ENCODE measurements around the gene SPRED1.

The SPRED1 gene

GRCh38 chr15:38281031-38281430 lies 28.4 kb downstream of the SPRED1 start:
- DNase-seq (ENCODE audit: low read depth in 1 of 2, low spot score in 1 of 2), result no peak

DNA sequence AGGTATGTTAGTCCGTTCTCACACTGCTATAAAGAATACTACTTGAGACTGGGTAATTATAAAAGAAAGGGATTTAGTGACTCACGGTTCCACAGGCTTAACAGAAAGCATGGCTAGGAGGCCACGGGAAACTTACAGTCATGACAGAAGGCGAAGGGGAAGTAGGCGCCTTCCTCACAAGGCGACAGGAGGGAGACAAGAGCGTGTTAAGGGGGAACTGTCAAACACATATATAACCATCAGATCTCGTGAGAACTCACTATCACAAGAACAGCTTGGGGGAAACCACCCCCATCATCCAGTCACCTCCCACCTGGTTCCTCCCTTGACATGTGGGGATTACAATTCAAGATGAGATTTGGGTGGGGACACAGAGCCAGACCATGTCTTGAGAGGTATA lies 30.4 kb downstream of the SPRED1 start:
- no peak for DNase-seq (ENCODE audit: low read depth in 1 of 2, low spot score in 1 of 2)

DNA sequence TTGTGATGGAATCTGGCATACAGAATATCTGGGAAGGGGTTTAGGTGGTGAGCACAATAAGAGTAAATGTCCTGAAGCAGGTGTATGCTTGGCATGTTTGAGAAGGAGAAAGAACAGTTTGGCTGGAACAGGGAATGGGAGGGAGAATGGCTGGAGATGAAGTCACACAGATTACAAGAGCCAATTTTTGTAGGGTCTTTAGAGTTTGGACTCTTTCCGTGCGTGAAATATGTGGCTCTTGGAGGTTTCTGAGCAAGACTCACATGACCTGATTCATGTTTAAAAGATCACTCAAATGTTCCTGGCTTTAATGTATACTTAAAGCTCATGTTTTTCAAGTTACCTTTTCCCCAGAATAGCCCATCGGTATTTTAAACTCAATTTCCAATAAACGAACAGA lies 32.8 kb downstream of the SPRED1 start:
- no peak for DNase-seq (ENCODE audit: low read depth in 1 of 2, low spot score in 1 of 2)

- DNase-seq (ENCODE audit: low read depth in 1 of 2, low spot score in 1 of 2), result no peak
Measured at GRCh38 chr15:38294126-38294525, 41.5 kb downstream of the SPRED1 start.

DNA sequence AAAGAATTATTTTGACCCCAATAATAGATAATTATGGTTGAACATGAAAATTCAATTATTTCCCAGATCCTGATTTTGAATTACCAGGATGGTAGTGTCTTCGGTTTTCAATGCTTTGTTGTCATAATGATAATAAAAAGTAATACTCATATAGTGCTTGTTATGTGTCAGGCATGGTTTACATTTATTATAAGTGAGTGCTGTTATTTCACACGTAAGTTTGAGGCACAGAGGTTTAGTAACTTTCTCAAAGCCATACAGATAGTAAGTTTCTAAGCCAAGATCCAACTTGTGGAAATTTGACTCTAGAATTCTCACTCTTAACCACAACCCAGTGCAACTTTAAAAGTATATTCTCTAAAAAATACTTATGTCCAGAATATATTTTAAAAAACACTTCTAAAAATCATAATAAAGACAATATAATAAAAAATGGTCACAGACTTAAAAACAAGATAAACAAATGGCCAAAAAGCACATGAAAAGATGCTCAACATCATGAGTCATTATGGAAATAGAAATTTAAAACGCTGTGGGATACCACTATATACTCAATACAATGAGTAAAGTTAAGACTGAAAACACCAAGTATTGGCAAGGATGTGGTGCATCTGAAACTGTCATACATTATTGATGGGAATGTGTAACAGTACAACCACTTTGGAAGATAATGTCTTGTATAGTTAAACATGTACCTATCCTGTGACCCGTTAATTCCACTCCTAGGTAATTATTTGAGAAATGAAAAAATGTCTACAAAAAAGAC lies 45.2 kb downstream of the SPRED1 start:
- no peak for DNase-seq (ENCODE audit: low read depth in 1 of 2, low spot score in 1 of 2)

- DNase-seq (ENCODE audit: low read depth in 1 of 2, low spot score in 1 of 2), result no peak
Measured at GRCh38 chr15:38299216-38299615, 46.6 kb downstream of the SPRED1 start.

DNA sequence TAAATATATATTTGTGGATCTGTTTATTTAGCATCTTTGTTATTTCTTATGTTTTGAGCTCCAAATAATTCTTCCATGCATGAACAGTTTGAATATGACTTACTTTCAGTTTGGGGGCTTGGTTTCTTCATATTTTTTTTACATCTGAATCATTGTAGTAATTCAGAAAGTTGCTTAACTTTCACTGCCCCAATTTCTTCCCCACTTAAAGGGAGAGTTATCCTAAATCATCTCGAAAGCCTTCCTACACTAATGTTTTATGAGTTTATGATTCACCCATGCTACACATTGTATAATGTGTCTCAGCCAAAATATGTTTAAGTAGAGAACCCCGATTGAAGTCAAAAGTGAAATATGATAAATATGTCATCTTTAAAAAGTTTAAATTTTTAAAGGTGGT lies 47.8 kb downstream of the SPRED1 start:
- no peak for DNase-seq (ENCODE audit: low read depth in 1 of 2, low spot score in 1 of 2)

DNA sequence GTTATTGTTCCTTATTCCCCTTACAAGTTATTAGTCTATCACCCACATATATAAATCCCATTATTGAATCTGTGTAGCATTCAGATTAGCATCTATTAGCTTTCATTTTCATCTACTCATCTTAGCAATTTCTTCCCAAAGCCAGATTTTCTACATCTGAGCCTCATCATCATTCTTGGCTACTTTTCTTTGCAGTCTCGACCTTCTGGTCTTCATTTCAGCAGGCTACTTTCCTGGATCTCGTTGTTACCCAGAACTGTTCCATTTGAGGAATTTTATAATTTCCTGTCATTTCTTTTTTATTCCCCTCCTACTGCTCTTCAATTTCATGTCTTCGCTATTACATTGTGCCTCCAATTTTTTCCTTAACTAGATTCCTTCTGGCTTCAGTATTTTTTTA lies 51.8 kb downstream of the SPRED1 start:
- no peak for DNase-seq (ENCODE audit: low read depth in 1 of 2, low spot score in 1 of 2)

GRCh38 chr15:38307251-38307650 lies 54.6 kb downstream of the SPRED1 start:
- no peak for DNase-seq (ENCODE audit: low read depth in 1 of 2, low spot score in 1 of 2)

DNA sequence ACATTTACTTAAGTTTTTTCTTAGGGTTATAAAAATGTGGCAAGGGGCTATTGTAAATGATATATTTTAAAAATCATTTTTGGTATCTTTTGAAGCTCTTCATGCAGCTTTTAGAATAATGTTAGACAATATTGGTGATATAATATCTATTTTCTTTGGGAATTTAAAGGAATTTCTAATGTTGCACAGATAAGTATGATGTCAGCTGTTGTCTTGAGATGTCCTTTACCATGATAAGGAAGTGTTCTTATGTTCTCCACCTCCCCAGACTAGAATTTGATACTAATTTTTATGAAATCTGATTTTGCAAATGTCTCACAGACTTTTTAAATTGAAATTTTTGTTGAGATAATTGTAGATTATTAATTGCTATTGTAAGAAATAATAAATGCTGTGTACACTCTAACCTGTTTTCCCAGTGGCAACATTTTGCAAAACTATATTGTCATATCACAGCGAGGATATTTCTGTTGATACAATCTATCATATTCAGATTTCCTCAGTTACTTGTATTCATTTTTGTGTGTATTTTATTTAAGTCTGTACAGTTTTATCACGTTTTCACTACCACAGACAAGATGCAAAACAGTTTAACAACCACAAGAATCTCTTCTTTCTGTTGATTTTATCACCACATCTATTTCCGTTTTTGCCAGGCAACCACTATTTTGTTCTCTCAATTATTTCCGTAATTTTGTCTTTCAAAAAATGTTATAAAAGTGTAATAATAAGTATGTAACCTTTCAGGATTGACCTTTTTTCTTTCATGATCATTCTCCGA lies 55.4 kb downstream of the SPRED1 start:
- DNase-seq (ENCODE audit: low read depth in 1 of 2, low spot score in 1 of 2), result no peak

DNA sequence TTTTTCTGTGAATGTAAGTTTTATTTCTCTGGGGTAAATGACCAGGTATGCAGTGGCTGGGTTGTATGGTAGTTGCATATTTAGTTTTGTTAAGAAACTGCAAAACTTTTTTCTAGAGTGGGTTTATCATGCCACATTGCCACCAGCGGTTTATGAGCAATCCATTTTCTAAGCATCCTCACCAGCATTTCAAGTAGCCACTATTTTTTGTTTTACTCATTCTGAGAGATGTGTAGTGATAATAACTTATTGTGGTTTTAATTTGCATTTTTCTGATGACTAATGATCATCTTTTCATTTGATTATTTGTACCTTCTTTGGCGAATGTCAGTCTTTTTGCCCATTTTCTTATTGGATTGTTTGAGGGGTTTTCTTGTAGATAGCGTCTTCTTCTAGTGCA lies 56.2 kb downstream of the SPRED1 start:
- no peak for DNase-seq (ENCODE audit: low read depth in 1 of 2, low spot score in 1 of 2)

DNA sequence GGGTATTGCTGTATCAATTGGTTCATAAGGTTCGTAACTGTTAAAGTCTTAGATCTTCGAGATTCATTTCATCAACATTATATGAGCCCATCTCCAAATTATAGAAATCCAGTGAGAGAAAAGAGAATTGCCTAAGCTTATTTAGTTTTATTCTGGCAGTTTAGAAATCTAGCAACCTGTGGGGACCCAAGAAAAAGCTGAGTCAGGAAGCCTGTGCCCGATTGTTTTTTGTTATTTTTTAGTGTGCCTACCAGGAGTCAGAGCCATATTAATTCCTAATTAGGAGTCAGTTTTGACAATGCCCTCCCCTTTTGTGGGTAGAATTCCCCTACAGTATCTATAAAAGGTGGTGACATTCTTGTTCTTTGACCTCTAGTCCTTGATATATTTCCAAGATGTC lies 59.6 kb downstream of the SPRED1 start:
- no peak for DNase-seq (ENCODE audit: low read depth in 1 of 2, low spot score in 1 of 2)

GRCh38 chr15:38316311-38316710 lies 63.7 kb downstream of the SPRED1 start:
- DNase-seq (ENCODE audit: low read depth in 1 of 2, low spot score in 1 of 2), result no peak

DNA sequence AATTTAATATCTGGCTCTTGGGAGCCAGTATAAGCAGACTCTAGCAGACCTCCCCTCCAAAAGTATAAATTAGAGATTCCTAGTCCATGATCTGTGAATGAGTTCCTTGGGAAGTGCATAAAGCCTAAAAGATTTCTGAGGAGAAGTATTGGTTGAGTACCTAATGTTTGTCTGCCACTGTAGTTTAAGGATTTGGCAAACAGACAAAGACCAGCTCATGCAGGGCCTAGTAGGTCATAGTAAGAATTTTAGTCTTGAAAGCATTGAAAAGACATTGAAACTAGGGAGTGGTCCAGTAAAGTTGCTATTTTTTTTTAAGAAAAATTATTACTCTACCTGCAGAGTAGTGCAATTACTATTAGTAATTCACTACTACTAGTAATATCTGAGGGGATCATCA lies 67.5 kb downstream of the SPRED1 start:
- no peak for DNase-seq (ENCODE audit: low read depth in 1 of 2, low spot score in 1 of 2)

GRCh38 chr15:38320866-38321265 lies 68.2 kb downstream of the SPRED1 start:
- DNase-seq (ENCODE audit: low read depth in 1 of 2, low spot score in 1 of 2), result no peak

- DNase-seq (ENCODE audit: low read depth in 1 of 2, low spot score in 1 of 2), result no peak
Measured at GRCh38 chr15:38323895-38324294, 71.3 kb downstream of the SPRED1 start.

DNA sequence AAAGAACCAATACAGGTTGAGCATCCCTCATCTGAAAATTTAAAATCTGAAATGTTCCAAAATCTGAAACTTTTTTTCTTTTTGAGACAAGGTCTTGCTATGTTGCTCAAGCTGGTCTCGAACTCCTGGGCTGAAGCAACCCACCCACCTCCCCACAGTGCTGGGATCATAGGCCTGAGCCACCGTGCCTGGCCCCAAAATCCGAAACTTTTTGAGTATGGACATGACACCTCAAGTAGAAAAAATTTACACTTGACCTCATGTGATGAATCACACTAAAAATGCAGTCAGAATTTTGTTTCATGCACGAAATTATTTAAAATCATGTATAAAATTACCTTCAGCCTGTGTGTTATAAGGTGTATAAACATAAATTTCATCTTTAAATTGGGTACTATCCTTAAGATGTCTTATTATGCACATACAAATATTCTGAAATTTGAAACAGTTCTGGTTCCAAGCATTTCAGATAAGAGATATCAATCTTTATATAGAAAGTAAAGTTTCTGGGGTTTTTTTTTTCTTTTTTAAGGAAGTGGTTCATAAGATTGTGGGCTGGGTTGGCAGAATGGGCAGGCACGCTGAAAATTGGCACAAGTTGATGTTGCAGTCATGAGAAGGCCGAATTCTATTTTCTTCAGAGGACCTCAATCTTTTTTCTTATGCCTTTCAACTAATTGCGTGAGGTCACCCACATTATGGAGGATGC lies 72.5 kb downstream of the SPRED1 start:
- no peak for DNase-seq (ENCODE audit: low read depth in 1 of 2, low spot score in 1 of 2)

- no peak for DNase-seq (ENCODE audit: low read depth in 1 of 2, low spot score in 1 of 2)
Measured at GRCh38 chr15:38325648-38325990, 73.0 kb downstream of the SPRED1 start.

DNA sequence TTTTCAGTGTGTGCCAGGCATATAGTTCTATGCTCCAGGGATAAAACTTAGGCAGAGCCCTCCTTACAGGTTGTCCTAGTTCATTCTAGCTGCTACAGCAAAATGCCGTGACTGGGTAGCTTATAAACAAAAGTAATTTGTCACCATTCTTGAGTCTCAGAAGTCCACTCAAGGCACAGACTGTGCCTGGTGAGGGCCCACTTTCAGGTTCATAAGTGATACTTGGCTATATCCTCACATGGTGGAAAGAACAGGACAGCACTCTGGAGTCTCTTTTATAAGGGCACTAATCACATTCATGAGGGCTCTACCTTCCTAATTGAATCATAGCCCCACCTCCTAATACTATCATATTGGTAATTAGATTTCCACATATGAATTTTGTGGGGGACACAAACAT lies 80.1 kb downstream of the SPRED1 start:
- DNase-seq (ENCODE audit: low read depth in 1 of 2, low spot score in 1 of 2), result no peak

DNA sequence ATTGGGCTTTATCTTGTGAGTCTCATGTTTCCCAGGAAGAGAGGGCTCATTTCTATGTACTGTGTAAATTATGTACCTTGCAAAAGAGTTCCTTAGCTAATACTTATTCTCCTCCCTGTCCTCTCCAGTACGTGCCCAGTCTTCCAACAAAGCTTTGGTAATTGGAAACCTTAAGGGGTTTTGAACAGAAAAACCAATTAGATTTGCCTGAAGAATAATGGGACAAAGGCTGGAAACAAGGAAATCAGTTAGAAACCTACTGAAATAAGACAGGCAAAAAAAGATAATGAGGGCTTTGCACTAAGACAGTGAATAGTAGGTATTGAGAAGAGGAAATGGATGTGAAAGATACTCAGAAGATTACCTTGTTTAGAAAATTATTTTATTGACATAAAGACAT lies 82.5 kb downstream of the SPRED1 start:
- DNase-seq (ENCODE audit: low read depth in 1 of 2, low spot score in 1 of 2), result no peak

- DNase-seq (ENCODE audit: low read depth in 1 of 2, low spot score in 1 of 2), result no peak
Measured at GRCh38 chr15:38344351-38344750, 91.7 kb downstream of the SPRED1 start.

- DNase-seq (ENCODE audit: low read depth in 1 of 2, low spot score in 1 of 2), result no peak
Measured at GRCh38 chr15:38349251-38349650, 96.6 kb downstream of the SPRED1 start.
